ENCODE results near the gene SLC6A17.

SLC6A17 gene

GRCh38 chr1:110224240-110224995 lies 74.1 kb downstream of the SLC6A17 start:
- DNase-seq = no peak

- DNase-seq = no peak
Measured at GRCh38 chr1:110225212-110225611, 74.9 kb downstream of the SLC6A17 start.

DNA sequence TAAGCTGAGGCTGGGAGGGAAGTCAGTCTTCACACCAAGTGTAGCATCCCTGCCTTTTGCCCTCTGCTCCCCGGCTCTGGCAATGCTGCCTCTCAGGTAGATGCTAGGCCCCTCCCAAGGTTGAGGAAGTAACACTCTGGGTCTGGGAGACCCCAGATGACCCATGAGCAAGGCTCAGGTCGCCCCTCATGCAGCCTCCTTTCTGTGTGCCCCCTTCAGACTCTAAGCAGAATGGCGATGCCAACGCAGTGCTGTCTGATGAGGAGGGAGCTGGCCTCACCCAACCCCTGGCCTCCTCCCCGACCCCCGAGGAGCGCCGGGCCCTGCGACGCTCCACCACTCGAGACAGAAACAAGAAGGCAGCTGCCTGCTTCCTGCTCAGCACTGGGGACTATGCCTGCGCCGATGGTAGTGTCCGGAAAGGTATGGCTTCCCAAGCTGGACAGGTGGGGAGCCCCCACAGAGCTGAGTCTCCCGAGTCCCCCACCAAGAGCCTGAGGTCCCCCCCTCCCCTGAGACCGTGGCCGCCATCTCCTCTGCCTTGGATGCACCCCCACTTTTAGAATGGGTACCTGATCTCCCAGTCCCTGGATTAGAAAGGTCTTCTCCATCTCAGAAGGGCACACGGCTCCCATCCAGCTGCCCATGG lies 75.6 kb downstream of the SLC6A17 start:
- no peak for DNase-seq

GRCh38 chr1:110227774-110228173 lies 77.5 kb downstream of the SLC6A17 start:
- peak; percentile 23 for DNase-seq

DNA sequence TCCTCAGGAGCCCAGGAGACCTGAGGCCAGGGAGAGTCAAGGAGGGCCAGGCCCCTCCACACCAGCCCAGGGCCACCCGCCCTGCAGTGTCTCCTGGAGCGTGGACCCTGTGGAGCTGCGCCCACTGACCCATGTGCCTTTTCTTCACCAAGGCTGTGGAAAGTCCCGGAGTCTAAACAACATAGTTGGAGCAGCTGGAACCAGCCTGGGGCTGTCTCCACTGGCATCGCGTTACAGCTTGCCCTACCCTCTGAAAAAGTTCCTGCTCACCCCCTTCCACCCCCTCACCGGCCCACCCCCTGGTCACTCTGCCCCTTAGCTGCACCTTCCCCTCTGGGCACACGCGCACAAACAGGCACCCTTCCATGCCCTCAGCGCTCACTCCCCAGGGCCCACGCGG lies 78.1 kb downstream of the SLC6A17 start:
- no peak for DNase-seq

GRCh38 chr1:110228869-110229268 lies 78.6 kb downstream of the SLC6A17 start:
- DNase-seq = no peak

DNA sequence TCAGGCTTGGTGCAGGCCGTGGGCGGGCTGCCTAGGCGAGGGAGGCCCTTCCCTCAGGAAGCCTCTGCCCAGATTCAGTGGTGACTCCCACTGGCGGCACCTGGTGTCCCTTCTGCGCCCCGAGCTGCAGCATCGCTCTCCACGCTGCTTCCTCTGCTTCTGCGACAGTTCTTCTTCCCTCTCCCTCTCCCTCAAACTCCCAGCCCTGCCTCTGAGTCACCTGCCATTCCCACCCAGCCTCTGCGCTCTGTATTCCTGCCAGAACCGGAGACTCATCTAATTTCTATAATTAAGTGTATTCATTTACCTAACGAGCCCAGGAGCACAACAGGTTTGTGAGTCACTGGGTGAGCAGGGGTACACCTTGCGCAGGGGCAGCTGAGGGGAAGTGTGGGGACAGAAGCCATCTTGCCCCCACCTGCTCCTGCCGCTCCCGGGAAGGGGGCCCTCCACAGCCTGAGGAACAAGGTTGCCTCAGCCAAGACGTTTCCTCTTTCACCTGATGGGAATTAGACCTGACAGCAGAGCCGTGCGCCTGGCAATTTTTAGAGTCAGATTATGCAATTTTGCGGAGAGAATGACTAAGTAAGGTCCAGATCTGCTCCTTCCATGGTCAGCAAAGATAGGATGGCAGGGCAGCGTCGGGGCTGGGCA lies 79.2 kb downstream of the SLC6A17 start:
- no peak for DNase-seq

DNA sequence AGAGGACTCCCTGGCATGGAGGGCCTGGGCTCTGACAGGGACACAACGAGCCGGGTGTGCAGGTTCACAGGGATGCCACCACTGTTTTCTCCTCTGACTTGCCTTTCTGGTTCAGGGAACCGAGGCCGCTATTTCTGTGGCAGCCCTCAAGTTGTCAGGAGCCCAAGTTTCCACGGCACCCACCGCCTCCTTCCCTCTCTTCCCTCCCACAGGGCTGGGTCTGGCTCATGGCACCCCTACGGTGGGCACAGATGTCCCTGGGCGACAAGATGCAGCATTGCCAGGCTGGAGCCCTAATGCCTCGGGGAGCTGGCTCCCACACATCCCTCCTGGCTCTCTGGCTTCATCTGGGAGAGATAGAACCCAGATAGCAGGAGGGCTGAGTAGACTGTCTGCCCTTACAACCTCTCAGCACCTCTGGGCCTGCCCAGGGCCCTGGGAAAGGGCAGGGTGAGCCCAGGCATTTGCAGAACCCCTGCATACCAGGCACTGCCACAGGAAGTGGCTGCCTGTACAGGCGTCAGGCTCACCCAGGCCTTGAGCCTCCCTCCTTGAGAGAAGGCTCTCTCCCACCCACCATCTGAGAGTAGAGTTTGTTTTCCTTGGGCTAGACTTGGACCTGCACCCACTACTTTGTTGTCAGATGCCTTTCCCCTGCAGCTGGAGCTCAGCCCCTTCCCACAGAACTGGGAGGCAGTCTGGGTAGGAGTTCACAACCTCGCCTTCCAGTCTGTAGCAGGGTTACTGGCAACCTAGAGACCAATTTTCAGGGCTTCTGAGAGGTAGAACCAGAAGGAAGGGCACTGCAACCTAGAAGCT lies 80.3 kb downstream of the SLC6A17 start:
- DNase-seq = no peak

- DNase-seq = no peak
Measured at GRCh38 chr1:110233861-110234260, 83.6 kb downstream of the SLC6A17 start.

DNA sequence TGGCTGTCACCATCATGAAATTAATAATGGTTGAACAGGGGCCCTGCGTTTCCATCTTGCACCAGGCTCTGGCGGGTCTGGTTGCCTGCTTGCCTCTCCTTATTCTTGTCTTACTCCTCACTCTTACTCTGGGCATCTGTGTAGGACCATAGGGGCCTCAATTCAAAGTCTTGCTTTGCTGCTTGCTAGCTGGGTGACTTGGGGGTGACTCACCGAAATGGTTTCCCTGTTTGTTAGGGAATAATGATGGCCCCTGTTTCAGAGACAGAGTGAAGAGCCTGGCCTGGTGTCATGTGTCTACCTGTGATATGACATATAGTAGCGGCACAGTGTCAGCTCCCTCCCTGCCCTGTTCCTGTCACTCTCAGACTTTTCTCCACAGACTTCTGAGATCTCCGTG lies 84.4 kb downstream of the SLC6A17 start:
- no peak for DNase-seq

DNA sequence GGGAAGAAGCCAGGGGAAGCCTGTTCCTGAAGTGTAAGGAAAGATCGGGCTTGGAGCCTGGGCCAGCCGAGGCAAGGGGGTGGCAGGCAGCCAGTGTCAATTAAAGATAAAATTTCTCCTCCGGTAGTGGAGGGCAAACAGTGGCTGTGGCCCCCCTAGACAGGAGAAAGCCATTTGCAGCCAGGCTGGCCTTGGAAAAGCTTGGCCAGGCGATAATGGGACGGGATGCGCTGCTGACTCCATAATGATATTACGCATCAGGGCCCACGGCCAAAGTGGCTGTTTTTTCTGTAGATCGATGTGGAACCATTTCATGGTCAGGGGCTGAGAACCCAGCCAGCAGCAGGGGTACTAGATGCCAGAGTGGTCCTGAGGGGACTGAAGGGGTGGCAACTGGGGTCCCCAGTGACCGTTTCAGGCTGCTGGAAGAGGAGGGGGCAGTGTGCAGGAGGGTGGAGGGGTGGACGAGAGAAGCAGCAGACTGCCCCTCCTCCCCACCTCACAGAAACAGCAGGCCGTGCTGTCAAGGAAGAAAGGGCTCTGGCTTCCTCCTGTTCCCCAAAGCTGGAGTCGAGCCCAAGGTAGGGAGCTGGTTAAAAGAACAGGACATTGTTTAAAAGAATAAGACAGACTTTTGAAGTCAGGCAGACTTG lies 85.0 kb downstream of the SLC6A17 start:
- peak; percentile 76 for DNase-seq

DNA sequence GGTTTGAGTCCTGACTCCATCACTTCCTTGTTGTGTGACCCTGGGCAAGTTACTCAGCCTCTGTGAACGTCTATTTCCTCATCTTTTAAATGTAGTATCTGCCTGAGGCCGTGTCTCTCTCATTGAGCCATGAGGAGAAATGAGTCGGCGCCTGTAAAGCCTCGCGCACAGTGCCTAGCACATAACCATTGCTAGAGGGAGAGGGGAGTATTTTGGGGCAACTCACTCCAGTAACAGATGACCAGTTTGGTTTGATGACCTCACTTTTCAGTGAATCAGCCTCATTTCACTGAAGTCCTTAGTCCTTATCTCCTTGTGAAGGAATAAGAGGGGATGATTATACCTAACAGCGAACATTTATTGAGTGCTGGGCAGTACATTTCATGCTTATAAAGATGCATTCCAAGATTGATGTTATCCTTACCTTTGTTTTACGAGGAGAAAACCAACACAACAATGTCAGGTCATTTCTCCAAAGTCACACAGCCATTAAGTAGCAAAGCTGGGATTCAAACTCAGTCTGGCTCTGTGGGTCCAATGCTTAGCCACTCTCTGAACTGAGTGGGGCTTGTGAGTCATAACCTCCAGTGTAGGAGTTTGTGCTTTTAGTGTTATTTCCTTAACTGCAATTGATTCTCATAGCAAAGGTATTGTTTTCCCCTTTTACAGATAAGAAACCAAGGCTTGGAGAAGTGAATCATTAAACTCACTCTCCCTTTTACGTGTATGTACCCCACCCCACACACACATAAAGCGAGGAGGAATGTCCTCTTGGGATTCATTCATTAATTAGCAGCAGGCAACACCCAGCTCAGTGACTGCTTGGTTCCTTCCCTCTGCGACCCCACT lies 85.8 kb downstream of the SLC6A17 start:
- DNase-seq = no peak

- DNase-seq = peak; percentile 85
Measured at GRCh38 chr1:110237386-110238152, 87.3 kb downstream of the SLC6A17 start.

DNA sequence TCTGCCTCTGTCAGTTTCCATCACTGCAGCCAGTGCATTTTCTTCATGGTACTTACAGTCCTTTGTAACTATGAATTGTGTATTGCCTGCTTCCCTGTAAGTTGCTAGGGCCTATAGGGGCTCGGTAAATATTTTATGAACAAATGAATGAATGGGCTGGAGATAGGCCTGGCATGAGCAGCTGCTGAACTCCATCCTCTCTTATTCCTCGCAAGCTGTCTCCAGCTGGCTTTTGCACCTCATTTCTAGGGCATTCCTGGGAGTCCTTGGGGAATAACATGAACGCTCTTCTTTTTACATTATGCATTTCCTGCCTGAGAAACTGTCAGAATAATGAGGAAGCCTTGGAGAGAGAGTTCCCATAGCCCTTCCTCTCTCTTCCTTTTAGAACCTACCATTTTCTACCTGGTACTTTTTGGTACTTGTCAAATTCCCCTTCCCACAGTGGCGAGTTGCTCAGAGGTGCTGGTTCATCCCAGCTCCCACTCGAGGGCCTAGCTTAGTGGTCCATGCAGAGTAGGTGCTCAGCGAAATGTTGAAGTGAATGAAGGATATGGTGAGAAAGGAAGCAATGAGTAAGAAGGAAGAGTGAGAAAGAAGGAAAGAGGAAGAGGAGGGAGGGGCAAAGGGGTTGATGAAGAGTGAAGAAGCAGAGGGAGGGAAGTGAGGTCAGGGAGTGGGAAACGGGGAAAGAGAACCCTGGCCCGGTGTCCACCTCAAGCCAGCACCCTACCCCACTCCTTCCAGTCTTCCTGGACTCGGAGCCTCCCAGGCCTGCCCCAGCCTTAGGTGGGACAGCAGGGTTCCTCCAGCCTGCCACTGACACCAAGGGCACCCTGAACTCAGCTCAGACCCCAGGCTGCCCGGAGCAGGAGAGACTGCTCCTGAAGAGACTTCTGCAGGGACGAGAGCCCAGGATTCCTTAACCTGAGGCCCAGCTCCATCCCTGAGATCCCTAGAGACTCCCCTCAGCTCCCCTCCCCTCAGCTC lies 89.4 kb downstream of the SLC6A17 start:
- no peak for DNase-seq

- DNase-seq = peak; percentile 80
Measured at GRCh38 chr1:110240476-110241210, 90.3 kb downstream of the SLC6A17 start.

DNA sequence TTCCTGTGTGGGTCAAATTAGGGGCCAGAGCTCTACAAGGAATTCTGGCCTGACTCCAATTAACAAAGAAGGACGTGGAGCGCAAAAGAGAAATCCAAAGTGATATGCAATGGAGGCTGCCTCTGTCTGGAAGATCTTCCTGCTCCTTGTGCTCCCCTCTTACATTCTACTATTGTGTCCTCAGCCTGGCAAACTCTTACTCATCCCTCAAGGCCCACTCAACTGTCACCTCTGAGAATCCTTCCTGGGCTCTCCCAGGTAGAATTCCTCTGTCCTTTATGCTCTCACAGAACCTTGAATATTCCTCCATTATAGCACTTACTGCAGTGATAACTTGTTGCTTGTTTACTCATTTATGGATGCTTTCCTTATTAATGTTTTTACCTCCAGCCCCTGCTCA lies 91.2 kb downstream of the SLC6A17 start:
- no peak for DNase-seq

DNA sequence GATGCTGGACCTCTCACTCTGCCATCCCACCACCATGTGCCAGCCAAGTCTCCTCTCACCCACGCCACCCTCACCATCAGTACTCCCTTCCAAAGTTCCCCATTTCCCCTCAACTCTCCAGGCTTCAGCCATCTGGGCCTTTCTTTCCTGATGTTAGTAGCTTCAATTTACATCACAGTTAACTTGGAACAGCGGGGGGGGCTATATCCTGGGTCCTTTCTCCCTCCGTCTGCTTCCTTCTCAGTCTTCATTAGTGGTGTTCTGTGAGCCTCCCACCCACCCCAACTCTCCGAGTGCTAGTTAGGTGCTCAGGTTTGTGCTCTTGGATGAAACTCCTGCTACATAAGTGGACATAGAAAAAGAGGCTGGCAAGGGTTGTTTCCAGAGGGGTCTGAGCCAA lies 91.8 kb downstream of the SLC6A17 start:
- DNase-seq = peak; percentile 75

DNA sequence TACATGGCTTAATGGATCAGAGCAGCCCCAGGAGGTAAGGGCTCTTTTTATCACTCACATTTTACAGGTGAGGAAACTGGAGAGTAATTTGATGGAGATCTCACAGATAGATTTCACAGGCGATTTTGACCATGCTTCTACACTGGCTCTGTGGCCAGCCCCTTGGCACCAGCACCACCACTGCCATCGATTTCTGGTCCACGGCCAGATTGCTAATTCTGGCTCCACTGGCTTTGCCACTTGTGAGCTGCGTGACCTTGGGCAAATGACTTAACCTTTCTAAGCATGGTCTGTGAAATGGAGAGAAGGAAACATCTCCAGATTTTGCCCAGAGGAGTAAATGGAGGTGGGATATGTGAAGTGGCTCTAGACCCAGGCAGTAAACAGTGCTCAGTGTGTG lies 92.4 kb downstream of the SLC6A17 start:
- peak; percentile 89 for DNase-seq

DNA sequence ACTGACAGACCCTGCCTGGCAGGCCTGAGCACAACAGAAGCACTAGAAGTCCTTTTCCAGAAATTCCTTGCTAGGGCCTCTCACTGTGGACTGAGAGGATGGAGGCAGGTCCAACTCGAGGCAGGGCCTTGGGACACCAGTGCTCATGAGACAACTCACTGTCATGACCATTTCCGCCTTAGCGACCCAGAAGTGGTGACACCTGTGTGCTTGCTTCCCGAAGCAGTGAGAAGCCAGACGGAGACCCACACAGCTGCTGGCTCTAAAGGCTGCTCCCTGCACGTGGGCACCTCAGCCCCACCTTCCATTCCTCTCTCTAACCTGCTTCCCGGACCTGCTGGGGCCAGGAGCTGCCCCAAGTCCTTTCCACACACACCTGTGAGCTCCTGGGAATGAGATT lies 92.9 kb downstream of the SLC6A17 start:
- DNase-seq = peak; percentile 78

Measured in DMS79 treated with DMSO at 0.1 percent for 48 hours (cell line).